ENCODE data around the gene TDG. TPM values are rescaled to one million over a fixed set of nuclear protein-coding genes. Genes with fewer than 3 reads are reported as not detected.

The TDG gene
- total and polyA plus RNA-seq, 2 donors (not counting 3 experiments of a cell fraction or from before 2014, with no cell fraction given), result 17.6 to 36.8 TPM

- Histone ChIP-seq H3K4me1 (ENCODE audit: control insufficient read depth, extremely low read depth, insufficient read depth, low read length) (no peaks in the 10 kb centered on the region), H3K4me2 (ENCODE audit: insufficient read depth, low read length) (no peak overlapping the region), H3K36me3 (ENCODE audit: control insufficient read depth in 2 of 2, extremely low read depth in 1 of 2, insufficient read depth in 2 of 2, low read length in 2 of 2) (no peaks in the 10 kb centered on the region), H3K9me3 (replicated peaks; ENCODE audit: control insufficient read depth, insufficient read depth, low read length) (no peaks in the 10 kb centered on the region), H3K9ac (replicated peaks; ENCODE audit: extremely low read depth, insufficient read depth, low read length) (no peak overlapping the region), H3K27me3 (ENCODE audit: control insufficient read depth in 2 of 2, insufficient read depth in 2 of 2, low read length in 2 of 2) (peaks cover 0 to 12% of the 10 kb centered on the region in 2 experiments), H3K79me2 (ENCODE audit: control insufficient read depth, insufficient read depth, low read length) (no peaks in the 10 kb centered on the region), H4K20me1 (replicated peaks; ENCODE audit: control insufficient read depth, extremely low read depth, insufficient read depth, low read length) (no peaks in the 10 kb centered on the region), H2AFZ (ENCODE audit: low read depth, low read length) (no peak overlapping the region), H3K4me3 (replicated peaks in 1 of 3; ENCODE audit: insufficient read depth in 1 of 3, low read depth in 1 of 3, low read length in 3 of 3) (no peak overlapping the region), H3K9me1 (replicated peaks; ENCODE audit: control insufficient read depth, extremely low read depth, insufficient read depth, low read length) (no peaks in the 10 kb centered on the region), H3K27ac (ENCODE audit: insufficient read depth, low read depth, low read length) (no peak overlapping the region)
- ChIA-PET CTCF (interaction anchor here (1.0 to 1.5 kb wide), 2 partner anchors 12 to 15 kb away, joined by 4 read pairs; no protein-coding TSS in a partner anchor), POLR2A (no interaction called here)
- TF ChIP-seq MYC (IDR thresholded peaks at IDR 0.05; ENCODE audit: low read depth, low read length) (no peak), EZH2 (IDR thresholded peaks at IDR 0.05; ENCODE audit: borderline replicate concordance, low read depth, low read length, severe bottlenecking) (no peak)
- BruUV-seq (replicated peaks), result no TSS peak
- dilution Hi-C loops (cut with MboI; ENCODE audit: extremely low pct_ligation_motif_present, low sequenced_read_pairs) (no loop called here), intact Hi-C loops (cut with micrococcal nuclease) (no loop called here)
- DNase-seq (ENCODE audit: low read depth, low spot score) (no peak), FAIRE-seq (no peak)
These were observed 30.9 kb downstream of the TDG start for GRCh38 chr12:103996595-103996994.

GRCh38 chr12:103997286-103997900, 31.7 kb downstream of the TDG start:
- no peak overlapping the region for H3K9ac ChIP-seq (replicated peaks; ENCODE audit: extremely low read depth, insufficient read depth, low read length)
- no peaks in the 10 kb centered on the region for H3K9me1 ChIP-seq (replicated peaks; ENCODE audit: control insufficient read depth, extremely low read depth, insufficient read depth, low read length)
- no peaks in the 10 kb centered on the region for H4K20me1 ChIP-seq (replicated peaks; ENCODE audit: control insufficient read depth, extremely low read depth, insufficient read depth, low read length)
- H3K4me1 ChIP-seq (ENCODE audit: control insufficient read depth, extremely low read depth, insufficient read depth, low read length), result no peaks in the 10 kb centered on the region
- TF ChIP-seq FOS (IDR thresholded peaks at IDR 0.05; ENCODE audit: borderline replicate concordance, insufficient read depth, low read length) (no peak), POLR2A (IDR thresholded peaks at IDR 0.05; ENCODE audit: low read depth, low read length) (no peak), GATA2 (IDR thresholded peaks at IDR 0.05; ENCODE audit: insufficient read depth, insufficient read length, low read depth, low read length) (no peak)
- no TSS peak for BruUV-seq (replicated peaks)
- H3K27me3 ChIP-seq (ENCODE audit: control insufficient read depth in 2 of 2, insufficient read depth in 2 of 2, low read length in 2 of 2), result peaks cover 0 to 12% of the 10 kb centered on the region in 2 experiments
- H3K27ac ChIP-seq (ENCODE audit: insufficient read depth, low read depth, low read length), result no peak overlapping the region
- dilution Hi-C loops (cut with MboI; ENCODE audit: extremely low pct_ligation_motif_present, low sequenced_read_pairs), result no loop called here
- no peak overlapping the region for H2AFZ ChIP-seq (ENCODE audit: low read depth, low read length)
- DNase-seq (ENCODE audit: low read depth, low spot score), result no peak
- intact Hi-C loops (cut with micrococcal nuclease), result no loop called here
- H3K4me3 ChIP-seq (replicated peaks in 1 of 3; ENCODE audit: insufficient read depth in 1 of 3, low read depth in 1 of 3, low read length in 3 of 3), result no peak overlapping the region
- CTCF ChIA-PET, result interaction anchor here (0.7 to 1.5 kb wide), 3 partner anchors 11 to 14 kb away, joined by 3 to 4 read pairs (median 4); no protein-coding TSS in a partner anchor
- H3K9me3 ChIP-seq (replicated peaks; ENCODE audit: control insufficient read depth, insufficient read depth, low read length), result no peaks in the 10 kb centered on the region
- POLR2A ChIA-PET, result no interaction called here
- FAIRE-seq, result no peak
- H3K4me2 ChIP-seq (ENCODE audit: insufficient read depth, low read length), result no peak overlapping the region
- H3K36me3 ChIP-seq (ENCODE audit: control insufficient read depth in 2 of 2, extremely low read depth in 1 of 2, insufficient read depth in 2 of 2, low read length in 2 of 2), result no peaks in the 10 kb centered on the region
- no peaks in the 10 kb centered on the region for H3K79me2 ChIP-seq (ENCODE audit: control insufficient read depth, insufficient read depth, low read length)

Measured in endothelial cell of umbilical vein (primary cell).